IMR-90 (cell line): ENCODE data around the gene PITRM1. TPM values are rescaled to one million over a fixed set of nuclear protein-coding genes. Genes with fewer than 3 reads are reported as not detected.

ENCODE experiments used
- ATAC-seq: fragments of 200-7000 bp; cut with Tn5 transposase; 2 replicates; pipeline ENCODE4 v1.9.1; 2020; ENCODE audit warnings: low read depth, mild to moderate bottlenecking, moderate library complexity
- BruUV-seq: library from RNA; stranded (reverse); fragments of 400-500 nt; replicated peaks from 2 replicates; lab custom pipeline; 2021; lab: Mats Ljungman, UMichigan
- CTCF ChIA-PET: fragments of 300-600 bp; formaldehyde crosslinking; extraction: SDS; loops from one replicate; lab custom pipeline; 2021; ENCODE audit warnings: antibody characterized with exemption; lab: Yijun Ruan, JAX
- POLR2A ChIA-PET: fragments of 300-600 bp; sonication (Branson Sonifier 250); formaldehyde crosslinking; loops from one replicate; lab custom pipeline; 2022; ENCODE audit warnings: antibody characterized with exemption; ENCODE audit not compliant: unreplicated experiment; lab: Charles Lee
- DNase-seq: peaks from one replicate; pipeline ENCODE4 v3.0.0; 2013
- H2AFZ ChIP-seq: replicated peaks from 2 replicates; pipeline ENCODE3; 2013; ENCODE audit warnings: low read length, mild to moderate bottlenecking; ENCODE audit not compliant: poor library complexity
- H2AK5ac ChIP-seq: 2 replicates; pipeline ENCODE4 v1.6.1; 2013; ENCODE audit warnings: low read depth, low read length, inconsistent platforms
- H2AK9ac ChIP-seq: replicated peaks from 2 replicates; pipeline ENCODE3; 2013; ENCODE audit warnings: mild to moderate bottlenecking, low read depth, low read length, moderate library complexity; ENCODE audit not compliant: poor library complexity
- H2BK120ac ChIP-seq: 2 replicates; pipeline ENCODE4 v1.6.1; 2013; ENCODE audit warnings: low read depth, low read length, inconsistent platforms
- H2BK15ac ChIP-seq: 3 replicates; pipeline ENCODE4 v1.6.1; 2013; ENCODE audit warnings: low read depth, low read length, inconsistent platforms
- H2BK20ac ChIP-seq: 2 replicates; pipeline ENCODE4 v1.6.1; 2013; ENCODE audit warnings: low read depth, mild to moderate bottlenecking, inconsistent platforms, low read length, moderate library complexity
- H2BK5ac ChIP-seq: 2 replicates; pipeline ENCODE4 v1.6.1; 2013; ENCODE audit warnings: mild to moderate bottlenecking, low read depth, low read length, inconsistent platforms; ENCODE audit not compliant: poor library complexity, severe bottlenecking
- H3K14ac ChIP-seq: replicated peaks from 2 replicates; pipeline ENCODE4 v1.6.1; 2013; ENCODE audit warnings: low read depth, low read length, inconsistent platforms
- H3K18ac ChIP-seq: 2 replicates; pipeline ENCODE4 v1.6.1; 2013; ENCODE audit warnings: low read depth, low read length, control low read depth
- H3K23ac ChIP-seq: 2 replicates; pipeline ENCODE4 v1.6.1; 2013; ENCODE audit warnings: low read depth, low read length, inconsistent platforms
- H3K27ac ChIP-seq: 2 replicates; pipeline ENCODE4 v1.5.1; 2013; ENCODE audit warnings: mild to moderate bottlenecking, control low read depth, low read length; ENCODE audit not compliant: insufficient read depth
- H3K27me3 ChIP-seq: 2 replicates; pipeline ENCODE4 v1.6.1; 2013; ENCODE audit warnings: low read length; ENCODE audit not compliant: control insufficient read depth, insufficient read depth
- H3K36me3 ChIP-seq: 2 replicates; pipeline ENCODE4 v1.6.1; 2013; ENCODE audit warnings: low read length, mixed read lengths; ENCODE audit not compliant: control insufficient read depth, insufficient read depth
- H3K4ac ChIP-seq: 2 replicates; pipeline ENCODE4 v1.6.1; 2013; ENCODE audit warnings: low read depth, low read length, inconsistent platforms
- H3K4me1 ChIP-seq: 2 replicates; pipeline ENCODE4 v1.6.1; 2013; ENCODE audit warnings: low read length, mixed read lengths; ENCODE audit not compliant: control insufficient read depth, insufficient read depth
- H3K4me2 ChIP-seq: 2 replicates; pipeline ENCODE4 v1.6.1; 2013; ENCODE audit warnings: low read depth, mild to moderate bottlenecking, control low read depth, low read length, moderate library complexity
- H3K4me3 ChIP-seq: 2 replicates; pipeline ENCODE4 v1.5.1; 2013; ENCODE audit warnings: low read depth, mild to moderate bottlenecking, control low read depth, low read length, moderate library complexity; ENCODE audit not compliant: insufficient read depth
- H3K56ac ChIP-seq: 2 replicates; pipeline ENCODE4 v1.6.1; 2013; ENCODE audit warnings: low read length, inconsistent platforms; ENCODE audit not compliant: insufficient read depth; ENCODE audit errors: extremely low read depth
- H3K79me1 ChIP-seq, 2 experiments: 2 replicates each; pipeline ENCODE4 v1.6.1; 2013; ENCODE audit warnings: low read length in 2 of 2, inconsistent platforms in 1 of 2, low read depth in 1 of 2
- H3K9ac ChIP-seq: 2 replicates; pipeline ENCODE4 v1.6.1; 2013; ENCODE audit warnings: low read depth, low read length, control low read depth
- H3K9me1 ChIP-seq: 2 replicates; pipeline ENCODE4 v1.6.1; 2013; ENCODE audit warnings: low read length, inconsistent platforms; ENCODE audit not compliant: insufficient read depth
- H3K9me3 ChIP-seq: 2 replicates; pipeline ENCODE4 v1.6.1; 2013; ENCODE audit warnings: low read length; ENCODE audit not compliant: control insufficient read depth, insufficient read depth
- H4K20me1 ChIP-seq: 2 replicates; pipeline ENCODE4 v1.6.1; 2013; ENCODE audit warnings: low read length, inconsistent platforms; ENCODE audit not compliant: insufficient read depth
- H4K5ac ChIP-seq: 2 replicates; pipeline ENCODE4 v1.6.1; 2013; ENCODE audit warnings: mild to moderate bottlenecking, low read depth, low read length, control low read depth
- H4K8ac ChIP-seq, 2 experiments: 2 replicates each; pipeline ENCODE4 v1.6.1; 2013; ENCODE audit warnings: low read depth in 2 of 2, low read length in 2 of 2, control low read depth in 1 of 2, inconsistent platforms in 1 of 2
- H4K91ac ChIP-seq: 2 replicates; pipeline ENCODE4 v1.6.1; 2013; ENCODE audit warnings: low read depth, low read length, inconsistent platforms; ENCODE audit not compliant: insufficient read depth
- BHLHE40 ChIP-seq: fragments of 150-350 bp; IDR thresholded peaks from 2 replicates; pipeline ENCODE4 v1.6.1; 2016; ENCODE audit warnings: mild to moderate bottlenecking, low read depth, low read length
- CHD1 ChIP-seq: IDR thresholded peaks from 2 replicates; pipeline ENCODE4 v1.6.1; 2012; ENCODE audit warnings: low read depth, low read length, improper control_type of control experiment
- FOS ChIP-seq: fragments of 150-350 bp; IDR thresholded peaks from 2 replicates; pipeline ENCODE4 v1.6.1; 2016; ENCODE audit warnings: low read depth, low read length
- MAFK ChIP-seq: IDR thresholded peaks from 2 replicates; pipeline ENCODE4 v1.6.1; 2012; ENCODE audit warnings: low read depth, low read length, improper control_type of control experiment
- MXI1 ChIP-seq: IDR thresholded peaks from 2 replicates; pipeline ENCODE4 v1.6.1; 2012; ENCODE audit warnings: low read depth, mild to moderate bottlenecking, low read length, moderate library complexity, borderline replicate concordance
- NFE2L2 ChIP-seq: fragments of 150-350 bp; IDR thresholded peaks from 2 replicates; pipeline ENCODE4 v1.6.1; 2016; ENCODE audit warnings: low read depth, mild to moderate bottlenecking, low read length
- POLR2A ChIP-seq: IDR thresholded peaks from 2 replicates; pipeline ENCODE4 v1.6.1; 2012; ENCODE audit warnings: mild to moderate bottlenecking, low read depth, low read length
- RFX5 ChIP-seq: IDR thresholded peaks from 2 replicates; pipeline ENCODE4 v1.8.0; 2012; ENCODE audit warnings: low read depth, mild to moderate bottlenecking, low read length, moderate library complexity
- WGBS, 2 experiments: methylation state at CpG; one replicate each; pipeline versions ENCODE4 v1.1.5 to v1.1.7; 2013; ENCODE audit warnings: missing lambda C conversion rate in 2 of 2; ENCODE audit not compliant: insufficient read length in 1 of 2; ENCODE audit errors: extremely low coverage in 2 of 2; 5-methylcytosine and 5-hydroxymethylcytosine counted together
- dilution Hi-C: fragments of 300-500 bp; cut with HindIII; formaldehyde crosslinking; loops from one replicate; pipeline ENCODE4 v1.14.3; 2018; ENCODE audit warnings: low sequenced_read_pairs; ENCODE audit not compliant: unreplicated experiment
- in situ Hi-C: fragments of 300-500 bp; cut with MboI; formaldehyde crosslinking; loops from 3 replicates; pipeline ENCODE4 v1.14.3; 2019; ENCODE audit warnings: low sequenced_read_pairs, inconsistent platforms, mixed read lengths
- intact Hi-C: fragments of 100-400 bp; cut with micrococcal nuclease; formaldehyde crosslinking; loops from 2 replicates; pipeline ENCODE4 v1.10.0; 2022
- polyA plus RNA-seq, 3 experiments: library from polyadenylated mRNA; depleted of rRNA; stranded (reverse); fragments of >200 nt; gene quantifications; 2 replicates each; pipeline ENCODE4 v1.2.3, GENCODE V29; 2012; ENCODE audit warnings: low replicate concordance in 1 of 3
- total RNA-seq: library from RNA; depleted of rRNA; stranded (reverse); fragments of >200 nt; gene quantifications from 2 replicates; pipeline ENCODE4 v1.2.3, GENCODE V29; 2012
- TF ChIP-seq, protein P1 (sequence below): fragments of 150-350 bp; IDR thresholded peaks from 2 replicates; pipeline ENCODE4 v1.6.1; 2016; ENCODE audit warnings: low read depth, mild to moderate bottlenecking, low read length, moderate library complexity, borderline replicate concordance
- TF ChIP-seq, protein P2 (sequence below): fragments of 150-350 bp; IDR thresholded peaks from 2 replicates; pipeline ENCODE4 v1.6.1; 2017; ENCODE audit warnings: mild to moderate bottlenecking, antibody characterized with exemption, low read length, low read depth

Gene PITRM1
- total and polyA plus RNA-seq, 2 of the 4 experiments (the other 2 are of a cell fraction), result 97.1 to 124 TPM

DNA sequence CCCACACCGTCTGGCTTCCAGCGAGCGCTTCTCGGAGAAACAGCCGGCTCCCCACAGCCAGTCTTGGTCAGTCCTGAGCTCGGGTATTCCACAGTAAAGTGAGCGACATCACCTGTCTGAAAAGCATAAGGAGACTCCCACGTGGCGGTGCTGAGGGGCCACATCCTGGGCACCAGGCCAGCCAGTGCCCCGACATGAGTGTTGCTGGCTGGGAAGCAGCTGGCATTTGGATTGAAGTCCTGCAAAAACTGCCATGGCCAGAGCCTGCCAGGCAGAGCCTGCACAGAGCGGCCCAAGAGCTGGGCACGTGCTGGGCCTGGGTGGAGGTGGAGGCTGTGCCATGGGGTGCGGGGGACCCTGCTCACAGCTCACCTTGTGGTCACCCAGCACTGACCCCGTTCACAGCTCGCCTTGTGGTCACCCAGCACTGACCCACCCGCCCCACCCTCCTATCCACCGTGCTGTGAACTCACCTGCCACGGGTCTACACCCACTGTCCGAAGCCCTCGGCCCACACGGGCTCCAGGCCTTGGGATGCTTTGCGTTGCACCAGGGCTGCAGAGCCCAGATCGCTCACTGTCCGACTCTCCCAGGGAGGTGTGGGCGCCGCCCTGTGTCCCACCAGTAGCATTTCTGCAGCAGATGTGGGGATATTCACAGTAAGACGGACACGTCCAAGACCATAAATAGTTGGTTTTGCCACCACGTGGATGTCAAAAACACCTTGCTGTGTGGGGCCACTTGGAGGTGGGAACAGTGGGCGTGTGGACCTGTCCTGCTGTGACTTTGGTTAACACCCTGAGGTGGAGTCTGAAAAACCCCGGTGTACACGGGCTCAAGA lies 48.8 kb downstream of the PITRM1 start:
- in situ Hi-C loops, result no loop called here

More for the DNA sequence above, 48.8 kb downstream of the PITRM1 start:
- Histone ChIP-seq H3K9me3 (no peaks in the 10 kb centered on the region), H3K14ac (no peak overlapping the region), H2BK15ac (no peak overlapping the region), H3K27ac (no peak overlapping the region), H4K91ac (no peak overlapping the region), H3K23ac (no peak overlapping the region), H4K20me1 (peaks cover 33% of the 10 kb centered on the region), H3K36me3 (peaks cover 82% of the 10 kb centered on the region), H3K9ac (no peak overlapping the region), H3K4ac (no peak overlapping the region), H2AFZ (no peak overlapping the region), H2BK5ac (no peak overlapping the region), H3K27me3 (no peaks in the 10 kb centered on the region), H4K5ac (no peak overlapping the region), H2AK9ac (no peak overlapping the region), H3K4me2 (no peak overlapping the region), H3K4me3 (no peak overlapping the region), H2BK20ac (no peak overlapping the region), H4K8ac (no peak overlapping the region), H3K79me1 (peaks cover 18 to 57% of the 10 kb centered on the region in 2 experiments), H3K18ac (no peak overlapping the region), H3K9me1 (peaks cover 13% of the 10 kb centered on the region; the same call in 1 of the 2 replicates), H2AK5ac (no peak overlapping the region), H3K56ac (no peak overlapping the region), H2BK120ac (no peak overlapping the region), H3K4me1 (no peaks in the 10 kb centered on the region)
- dilution Hi-C loops, result no loop called here
- intact Hi-C loops, result no loop called here
- WGBS, 2 experiments, result 73% methylated on average over 17 of the region's 32 CpGs; no CpG with 5 or more reads in 1 of the 2 experiments
- TF ChIP-seq MAFK (no peak), POLR2A (no peak), BHLHE40 (no peak), RFX5 (no peak), CHD1 (no peak), NFE2L2 (no peak), MXI1 (no peak), FOS (no peak)
- TF ChIP-seq, protein P1, sequence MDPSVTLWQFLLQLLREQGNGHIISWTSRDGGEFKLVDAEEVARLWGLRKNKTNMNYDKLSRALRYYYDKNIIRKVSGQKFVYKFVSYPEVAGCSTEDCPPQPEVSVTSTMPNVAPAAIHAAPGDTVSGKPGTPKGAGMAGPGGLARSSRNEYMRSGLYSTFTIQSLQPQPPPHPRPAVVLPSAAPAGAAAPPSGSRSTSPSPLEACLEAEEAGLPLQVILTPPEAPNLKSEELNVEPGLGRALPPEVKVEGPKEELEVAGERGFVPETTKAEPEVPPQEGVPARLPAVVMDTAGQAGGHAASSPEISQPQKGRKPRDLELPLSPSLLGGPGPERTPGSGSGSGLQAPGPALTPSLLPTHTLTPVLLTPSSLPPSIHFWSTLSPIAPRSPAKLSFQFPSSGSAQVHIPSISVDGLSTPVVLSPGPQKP, result no peak
- TF ChIP-seq, protein P2, sequence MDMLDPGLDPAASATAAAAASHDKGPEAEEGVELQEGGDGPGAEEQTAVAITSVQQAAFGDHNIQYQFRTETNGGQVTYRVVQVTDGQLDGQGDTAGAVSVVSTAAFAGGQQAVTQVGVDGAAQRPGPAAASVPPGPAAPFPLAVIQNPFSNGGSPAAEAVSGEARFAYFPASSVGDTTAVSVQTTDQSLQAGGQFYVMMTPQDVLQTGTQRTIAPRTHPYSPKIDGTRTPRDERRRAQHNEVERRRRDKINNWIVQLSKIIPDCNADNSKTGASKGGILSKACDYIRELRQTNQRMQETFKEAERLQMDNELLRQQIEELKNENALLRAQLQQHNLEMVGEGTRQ, result no peak
- ChIA-PET POLR2A (no interaction called here), CTCF (no interaction called here)
- DNase-seq, result no peak
- no peak for ATAC-seq
- BruUV-seq, result no TSS peak
